ENCODE results near the gene AUTS2.

Gene AUTS2

GRCh38 chr7:70210200-70210935 lies 612.1 kb downstream of the AUTS2 start:
- no peak overlapping the region for H3K4me3 Mint-ChIP-seq
- H3K9me3 Mint-ChIP-seq = no peaks in the 10 kb centered on the region
- H3K36me3 Mint-ChIP-seq (ENCODE audit: low read depth) = no peaks in the 10 kb centered on the region
- H3K27me3 Mint-ChIP-seq = no peaks in the 10 kb centered on the region
- H3K27ac Mint-ChIP-seq = no peak overlapping the region
- DNase-seq = no peak
- peaks cover under 1% of the 10 kb centered on the region for H3K4me1 Mint-ChIP-seq (ENCODE audit: low read depth)

DNA sequence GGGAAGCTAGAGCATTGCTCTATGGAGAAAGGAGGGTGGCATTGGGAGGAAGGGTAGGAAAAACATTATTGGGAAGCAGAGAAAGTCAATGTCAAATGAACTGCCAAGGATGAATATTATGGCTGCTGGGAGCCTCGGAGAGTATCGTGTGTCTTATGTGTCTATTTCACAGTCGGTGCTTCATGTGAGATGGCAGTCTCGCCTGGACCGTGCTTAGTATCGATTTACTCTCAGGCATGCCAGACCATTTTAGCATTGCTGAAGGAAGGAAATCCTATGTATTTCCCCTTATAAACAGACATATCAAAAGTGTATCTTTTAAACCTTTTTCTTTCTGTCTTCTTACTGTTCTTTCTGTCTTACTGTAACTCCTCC lies 612.6 kb downstream of the AUTS2 start:
- Mint-ChIP-seq H3K4me3 (no peak overlapping the region), H3K27me3 (no peaks in the 10 kb centered on the region), H3K27ac (no peak overlapping the region), H3K36me3 (ENCODE audit: low read depth) (no peaks in the 10 kb centered on the region), H3K4me1 (ENCODE audit: low read depth) (peaks cover 4% of the 10 kb centered on the region), H3K9me3 (no peaks in the 10 kb centered on the region)
- DNase-seq = no peak

GRCh38 chr7:70212281-70212680 lies 614.0 kb downstream of the AUTS2 start:
- no peak for DNase-seq
- Mint-ChIP-seq H3K27ac (no peak overlapping the region), H3K4me1 (ENCODE audit: low read depth) (peaks cover 6% of the 10 kb centered on the region), H3K4me3 (no peak overlapping the region), H3K27me3 (no peaks in the 10 kb centered on the region), H3K9me3 (no peaks in the 10 kb centered on the region), H3K36me3 (ENCODE audit: low read depth) (no peaks in the 10 kb centered on the region)

DNA sequence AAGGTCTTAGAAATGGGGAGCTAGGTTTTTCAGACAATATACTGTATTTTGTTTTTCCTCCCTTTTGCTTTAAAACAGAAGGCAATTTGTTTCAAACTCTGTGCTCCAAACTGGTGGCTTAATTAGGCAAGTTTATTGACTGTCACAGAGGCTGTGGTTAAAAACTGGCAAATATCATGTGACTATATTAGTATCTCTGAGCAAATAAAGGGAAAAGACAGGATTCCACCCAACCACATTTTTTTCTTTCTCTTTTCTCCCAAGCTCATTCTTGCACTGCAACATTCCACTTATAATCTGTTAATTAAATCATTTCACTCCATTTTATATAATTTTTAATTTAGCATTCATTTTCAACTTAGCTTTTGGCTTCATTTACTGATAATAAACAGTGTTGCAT lies 615.8 kb downstream of the AUTS2 start:
- DNase-seq = no peak
- Mint-ChIP-seq H3K27me3 (no peaks in the 10 kb centered on the region), H3K27ac (no peak overlapping the region), H3K9me3 (no peaks in the 10 kb centered on the region), H3K4me3 (no peak overlapping the region), H3K4me1 (ENCODE audit: low read depth) (peaks cover 10% of the 10 kb centered on the region), H3K36me3 (ENCODE audit: low read depth) (no peaks in the 10 kb centered on the region)

- Mint-ChIP-seq H3K27ac (no peak overlapping the region), H3K36me3 (ENCODE audit: low read depth) (no peaks in the 10 kb centered on the region), H3K9me3 (no peaks in the 10 kb centered on the region), H3K4me1 (ENCODE audit: low read depth) (peaks cover 10% of the 10 kb centered on the region), H3K27me3 (no peaks in the 10 kb centered on the region), H3K4me3 (no peak overlapping the region)
- no peak for DNase-seq
Measured at GRCh38 chr7:70215491-70215890, 617.2 kb downstream of the AUTS2 start.

GRCh38 chr7:70217571-70217970 lies 619.3 kb downstream of the AUTS2 start:
- Mint-ChIP-seq H3K27ac (no peak overlapping the region), H3K4me3 (no peak overlapping the region), H3K4me1 (ENCODE audit: low read depth) (peaks cover 10% of the 10 kb centered on the region), H3K36me3 (ENCODE audit: low read depth) (no peaks in the 10 kb centered on the region), H3K27me3 (no peaks in the 10 kb centered on the region), H3K9me3 (no peaks in the 10 kb centered on the region)
- DNase-seq = no peak

- no peak overlapping the region for H3K27ac Mint-ChIP-seq
Measured at GRCh38 chr7:70218006-70218405, 619.7 kb downstream of the AUTS2 start.

GRCh38 chr7:70219061-70219460 lies 620.8 kb downstream of the AUTS2 start:
- H3K4me1 Mint-ChIP-seq (ENCODE audit: low read depth) = peaks cover 10% of the 10 kb centered on the region
- no peak overlapping the region for H3K27ac Mint-ChIP-seq
- no peaks in the 10 kb centered on the region for H3K9me3 Mint-ChIP-seq
- H3K4me3 Mint-ChIP-seq = no peak overlapping the region
- no peaks in the 10 kb centered on the region for H3K27me3 Mint-ChIP-seq
- no peak for DNase-seq
- no peaks in the 10 kb centered on the region for H3K36me3 Mint-ChIP-seq (ENCODE audit: low read depth)

More at GRCh38 chr7:70218006-70218405, 619.7 kb downstream of the AUTS2 start:
- Mint-ChIP-seq H3K9me3 (no peaks in the 10 kb centered on the region), H3K4me1 (ENCODE audit: low read depth) (peaks cover 10% of the 10 kb centered on the region), H3K4me3 (no peak overlapping the region), H3K27me3 (no peaks in the 10 kb centered on the region), H3K36me3 (ENCODE audit: low read depth) (no peaks in the 10 kb centered on the region)
- DNase-seq = no peak

- peaks cover 6% of the 10 kb centered on the region for H3K36me3 Mint-ChIP-seq (ENCODE audit: low read depth)
- no peak for DNase-seq
- H3K27ac Mint-ChIP-seq = no peak overlapping the region
- no peaks in the 10 kb centered on the region for H3K4me1 Mint-ChIP-seq (ENCODE audit: low read depth)
- peaks cover 20% of the 10 kb centered on the region for H3K9me3 Mint-ChIP-seq
- no peaks in the 10 kb centered on the region for H3K27me3 Mint-ChIP-seq
- no peak overlapping the region for H3K4me3 Mint-ChIP-seq
Measured at GRCh38 chr7:70229242-70229641, 631.0 kb downstream of the AUTS2 start.

- Mint-ChIP-seq H3K4me3 (no peak overlapping the region), H3K27ac (no peak overlapping the region), H3K27me3 (no peaks in the 10 kb centered on the region), H3K36me3 (ENCODE audit: low read depth) (peaks cover 6% of the 10 kb centered on the region), H3K4me1 (ENCODE audit: low read depth) (no peaks in the 10 kb centered on the region), H3K9me3 (peaks cover 20% of the 10 kb centered on the region)
- no peak for DNase-seq
Measured at GRCh38 chr7:70230761-70231160, 632.5 kb downstream of the AUTS2 start.

- no peak for DNase-seq
- Mint-ChIP-seq H3K27ac (no peak overlapping the region), H3K9me3 (peaks cover 20% of the 10 kb centered on the region), H3K36me3 (ENCODE audit: low read depth) (peaks cover 6% of the 10 kb centered on the region), H3K4me1 (ENCODE audit: low read depth) (no peaks in the 10 kb centered on the region), H3K4me3 (no peak overlapping the region), H3K27me3 (no peaks in the 10 kb centered on the region)
Measured at GRCh38 chr7:70233776-70234175, 635.5 kb downstream of the AUTS2 start.

- H3K9me3 Mint-ChIP-seq = no peaks in the 10 kb centered on the region
- DNase-seq = no peak
- H3K4me3 Mint-ChIP-seq = no peak overlapping the region
- H3K36me3 Mint-ChIP-seq (ENCODE audit: low read depth) = no peaks in the 10 kb centered on the region
- H3K4me1 Mint-ChIP-seq (ENCODE audit: low read depth) = no peaks in the 10 kb centered on the region
- no peak overlapping the region for H3K27ac Mint-ChIP-seq
- H3K27me3 Mint-ChIP-seq = no peaks in the 10 kb centered on the region
Measured at GRCh38 chr7:70237256-70237655, 639.0 kb downstream of the AUTS2 start.

GRCh38 chr7:70237831-70238575 lies 639.7 kb downstream of the AUTS2 start:
- no peaks in the 10 kb centered on the region for H3K36me3 Mint-ChIP-seq (ENCODE audit: low read depth)
- DNase-seq = no peak

GRCh38 chr7:70239918-70240317 lies 641.6 kb downstream of the AUTS2 start:
- Mint-ChIP-seq H3K36me3 (ENCODE audit: low read depth) (no peaks in the 10 kb centered on the region), H3K4me1 (ENCODE audit: low read depth) (no peaks in the 10 kb centered on the region), H3K9me3 (no peaks in the 10 kb centered on the region), H3K4me3 (no peak overlapping the region), H3K27ac (no peak overlapping the region), H3K27me3 (no peaks in the 10 kb centered on the region)
- DNase-seq = no peak

More at GRCh38 chr7:70237831-70238575, 639.7 kb downstream of the AUTS2 start:
- Mint-ChIP-seq H3K27ac (no peak overlapping the region), H3K4me3 (no peak overlapping the region), H3K27me3 (no peaks in the 10 kb centered on the region), H3K4me1 (ENCODE audit: low read depth) (no peaks in the 10 kb centered on the region), H3K9me3 (no peaks in the 10 kb centered on the region)

- no peaks in the 10 kb centered on the region for H3K4me1 Mint-ChIP-seq (ENCODE audit: low read depth)
- no peaks in the 10 kb centered on the region for H3K27me3 Mint-ChIP-seq
- H3K27ac Mint-ChIP-seq = no peak overlapping the region
- H3K4me3 Mint-ChIP-seq = no peak overlapping the region
- H3K9me3 Mint-ChIP-seq = no peaks in the 10 kb centered on the region
- H3K36me3 Mint-ChIP-seq (ENCODE audit: low read depth) = no peaks in the 10 kb centered on the region
- no peak for DNase-seq
Measured at GRCh38 chr7:70240873-70241272, 642.6 kb downstream of the AUTS2 start.

All from activated T-cell treated with anti-CD3 and anti-CD28 coated beads, Interleukin-2, amount 50 U/mL, for 24 hours (primary cell).